Neuron (in vitro differentiated cells): Measurements from ENCODE around the gene ITGB1.

ENCODE experiments used
- H2AFZ ChIP-seq: one replicate; pipeline ENCODE4 v1.6.1; 2013; ENCODE audit warnings: low read depth, mild to moderate bottlenecking, inconsistent platforms, low read length, moderate library complexity
- H3K27me3 ChIP-seq: one replicate; pipeline ENCODE4 v1.6.1; 2013; ENCODE audit warnings: low read length; ENCODE audit not compliant: insufficient read depth
- H3K36me3 ChIP-seq: one replicate; pipeline ENCODE4 v1.6.1; 2013; ENCODE audit warnings: low read length; ENCODE audit not compliant: insufficient read depth
- H3K4me1 ChIP-seq: one replicate; pipeline ENCODE4 v1.6.1; 2013; ENCODE audit warnings: low read length; ENCODE audit not compliant: insufficient read depth
- H3K4me3 ChIP-seq: 2 replicates; pipeline ENCODE4 v1.5.1; 2013; ENCODE audit warnings: mild to moderate bottlenecking, low read length, moderate library complexity
- H3K9me3 ChIP-seq: one replicate; pipeline ENCODE4 v1.6.1; 2013; ENCODE audit warnings: low read length

The ITGB1 gene

GRCh38 chr10:32851301-32851700 lies 106.7 kb downstream of the ITGB1 start:
- H2AFZ ChIP-seq, result no peak overlapping the region

More at GRCh38 chr10:32851301-32851700, 106.7 kb downstream of the ITGB1 start:
- Histone ChIP-seq H3K9me3 (peaks cover 3% of the 10 kb centered on the region), H3K4me1 (no peaks in the 10 kb centered on the region), H3K4me3 (no peak overlapping the region), H3K27me3 (no peaks in the 10 kb centered on the region), H3K36me3 (no peaks in the 10 kb centered on the region)
